Breast epithelium (tissue), 3 donors: Measurements from ENCODE around the gene SURF4.

Source experiments
- POLR2A ChIP-seq: fragments of 450-650 bp; IDR thresholded peaks from one replicate; pipeline ENCODE4 v1.6.1; 2016; ENCODE audit warnings: antibody characterized with exemption, mild to moderate bottlenecking, moderate library complexity
- TF ChIP-seq, protein P1 (sequence below), 3 donors: fragments of 450-650 bp; IDR thresholded peaks; one replicate each; pipeline ENCODE4 v1.5.1; 2016 to 2017; ENCODE audit warnings: antibody characterized with exemption in 3 of 3, mild to moderate bottlenecking in 3 of 3, moderate library complexity in 3 of 3

DNA sequence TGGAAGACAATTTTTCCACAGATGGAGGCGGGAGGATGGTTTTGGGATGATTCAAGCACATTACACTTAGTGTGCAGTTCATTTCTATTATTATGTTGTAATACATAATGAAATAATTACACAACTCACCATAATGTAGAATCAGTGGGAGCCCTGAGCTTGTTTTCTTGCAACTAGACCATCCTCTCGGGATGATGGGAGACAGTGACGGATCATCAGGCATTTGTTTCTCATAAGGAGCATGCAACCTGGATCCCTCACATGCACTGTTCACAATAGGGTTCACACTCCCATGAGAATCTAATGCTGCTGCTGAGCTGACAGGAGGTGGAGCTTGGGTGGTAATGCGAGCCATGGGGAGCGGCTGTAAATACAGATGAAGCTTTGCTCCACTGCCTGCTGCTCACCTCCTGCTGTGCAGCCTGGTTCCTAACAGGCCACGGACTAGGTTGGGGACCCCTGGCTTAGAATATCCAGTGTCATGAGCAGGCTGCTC is 1.9 kb upstream of the SURF4 start:
- no peak for TF ChIP-seq POLR2A
- TF ChIP-seq, protein P1, sequence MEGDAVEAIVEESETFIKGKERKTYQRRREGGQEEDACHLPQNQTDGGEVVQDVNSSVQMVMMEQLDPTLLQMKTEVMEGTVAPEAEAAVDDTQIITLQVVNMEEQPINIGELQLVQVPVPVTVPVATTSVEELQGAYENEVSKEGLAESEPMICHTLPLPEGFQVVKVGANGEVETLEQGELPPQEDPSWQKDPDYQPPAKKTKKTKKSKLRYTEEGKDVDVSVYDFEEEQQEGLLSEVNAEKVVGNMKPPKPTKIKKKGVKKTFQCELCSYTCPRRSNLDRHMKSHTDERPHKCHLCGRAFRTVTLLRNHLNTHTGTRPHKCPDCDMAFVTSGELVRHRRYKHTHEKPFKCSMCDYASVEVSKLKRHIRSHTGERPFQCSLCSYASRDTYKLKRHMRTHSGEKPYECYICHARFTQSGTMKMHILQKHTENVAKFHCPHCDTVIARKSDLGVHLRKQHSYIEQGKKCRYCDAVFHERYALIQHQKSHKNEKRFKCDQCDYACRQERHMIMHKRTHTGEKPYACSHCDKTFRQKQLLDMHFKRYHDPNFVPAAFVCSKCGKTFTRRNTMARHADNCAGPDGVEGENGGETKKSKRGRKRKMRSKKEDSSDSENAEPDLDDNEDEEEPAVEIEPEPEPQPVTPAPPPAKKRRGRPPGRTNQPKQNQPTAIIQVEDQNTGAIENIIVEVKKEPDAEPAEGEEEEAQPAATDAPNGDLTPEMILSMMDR (IDR thresholded peaks at IDR 0.05): no peak
